SU-DHL-6 (cell line): ENCODE results near the gene ZMIZ1.

Experiments used
- CTCF ChIP-seq: fragments of 200-600 bp; sonication (generic); IDR thresholded peaks from one replicate; pipeline ENCODE4 v1.5.1; 2017; ENCODE audit warnings: antibody characterized with exemption, mild to moderate bottlenecking, low read length, moderate library complexity; ENCODE audit not compliant: insufficient read depth, poor library complexity, severe bottlenecking
- EZH2phosphoT487 ChIP-seq: fragments of 200-600 bp; sonication (generic), shearing (Covaris generic); conservative IDR thresholded peaks from 2 replicates; pipeline ENCODE4 v1.6.1; 2018; ENCODE audit warnings: mild to moderate bottlenecking, antibody characterized with exemption, low read length, moderate library complexity, mixed read lengths

- TF ChIP-seq CTCF (no peak), EZH2phosphoT487 (no peak)
These were observed 293.1 kb downstream of the ZMIZ1 start for GRCh38 chr10:79361726-79362397.
